AG09319 (cell line): Measurements from ENCODE around the gene SOCS1.

Experiments
- DNase-seq: peaks from one replicate; pipeline ENCODE4 v3.0.0-alpha.2; 2010; ENCODE audit warnings: low read depth; ENCODE audit errors: extremely low read depth
- CTCF ChIP-seq: IDR thresholded peaks from 2 replicates; pipeline ENCODE4 v1.5.1; 2011; ENCODE audit warnings: low read depth, mild to moderate bottlenecking, inconsistent platforms, low read length, moderate library complexity

SOCS1 gene

GRCh38 chr16:11298143-11298900 is 42.3 kb upstream of the SOCS1 start:
- TF ChIP-seq CTCF = no peak
- DNase-seq = no peak

- DNase-seq = peak; percentile 32
- no peak for TF ChIP-seq CTCF
Observed at GRCh38 chr16:11297492-11298142, 41.6 kb upstream of the SOCS1 start.

GRCh38 chr16:11296706-11297491 is 40.9 kb upstream of the SOCS1 start:
- no peak for DNase-seq

GRCh38 chr16:11296351-11296705 is 40.3 kb upstream of the SOCS1 start:
- DNase-seq = no peak
- TF ChIP-seq CTCF = no peak

More at GRCh38 chr16:11296706-11297491, 40.9 kb upstream of the SOCS1 start:
- TF ChIP-seq CTCF = no peak

- TF ChIP-seq CTCF = no peak
- DNase-seq = no peak
Observed at GRCh38 chr16:11295672-11296071, 39.7 kb upstream of the SOCS1 start.

- no peak for TF ChIP-seq CTCF
- no peak for DNase-seq
Observed at GRCh38 chr16:11292076-11292748, 36.2 kb upstream of the SOCS1 start.
